ENCODE measurements around the gene ADCY7. TPM values are rescaled to one million over a fixed set of nuclear protein-coding genes. Genes with fewer than 3 reads are reported as not detected.
A peak's percentile ranks its signal among the peaks of the same experiment; 100 is the strongest.

ADCY7 gene
- 100 to 1,000 TPM; 479 to 591 (median 512) TPM for total RNA-seq
- 228 TPM for total RNA-seq (2013)

DNA sequence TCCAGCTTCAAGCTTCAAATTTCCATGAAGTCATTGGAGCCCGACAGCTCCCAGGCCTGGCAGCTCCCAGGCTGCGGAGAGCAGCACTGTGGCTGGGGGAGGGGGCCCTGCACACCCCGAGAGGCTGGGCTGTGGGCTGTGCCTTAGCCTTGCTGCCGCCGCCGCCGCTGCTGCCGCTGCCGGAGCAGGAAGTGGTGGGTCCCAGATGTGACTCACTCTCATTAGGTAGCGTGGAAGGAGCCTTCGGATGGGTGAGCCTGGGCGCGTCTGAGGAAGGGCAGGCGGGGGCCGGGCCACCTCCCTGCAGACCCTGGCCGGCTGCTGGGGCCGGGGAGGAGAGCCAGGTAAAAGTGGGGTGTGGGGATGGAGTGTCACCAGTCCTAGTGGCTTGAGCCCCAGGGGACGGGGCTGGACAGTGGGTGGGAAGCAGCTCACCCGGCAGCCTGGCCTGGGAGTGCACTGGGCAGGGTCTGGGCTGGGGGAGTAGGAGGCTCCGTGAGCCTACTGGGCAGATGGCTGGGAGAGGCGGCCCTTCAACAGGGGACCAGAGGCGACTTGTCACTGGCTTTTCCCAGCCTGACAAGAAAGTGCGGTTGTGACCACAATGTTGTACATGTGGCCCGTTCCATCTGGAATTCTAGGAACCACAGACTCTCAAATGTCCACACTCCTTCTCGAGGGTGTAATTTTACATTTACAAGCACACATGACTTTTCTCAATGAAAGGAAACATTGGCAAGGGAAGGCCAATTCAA is at the start of gene ADCY7:
Gene ADCY7, plus strand, starts transcription at position 215 of the 755 bp plus-strand sequence. CDS start 21,629 bp downstream, outside the sequence.
- ATAC-seq (peak; percentile 79 to 86 (median 85)), DNase-seq (peak; percentile 82 to 87)
- Mint-ChIP-seq H3K27ac (peak within 1 kb of the TSS; percentile 91 to 99), H3K36me3 (no peaks in the 10 kb centered on the region), H3K27me3 (ENCODE audit: low read depth in 2 of 2) (no peaks in the 10 kb centered on the region), H3K9me3 (no peaks in the 10 kb centered on the region), H3K4me1 (peaks cover 86 to 95% of the 10 kb centered on the region in 2 donors), H3K4me3 (peak within 1 kb of the TSS; percentile 88)
- H3K27ac ChIP-seq (ENCODE audit: low read length) = peak within 1 kb of the TSS; percentile 72
- no peaks in the 10 kb centered on the region for H3K9me3 ChIP-seq (ENCODE audit: control insufficient read depth, insufficient read depth, low read length)
- WGBS (ENCODE audit: insufficient coverage) = under 1% methylated on average over 25 of the region's 25 CpGs
- intact Hi-C loops (cut with micrococcal nuclease) = loop anchor here (1.0 to 5.0 kb wide), 5 partner anchors 8 to 109 kb away; no protein-coding TSS in a partner anchor
- TF ChIP-seq, protein P1, sequence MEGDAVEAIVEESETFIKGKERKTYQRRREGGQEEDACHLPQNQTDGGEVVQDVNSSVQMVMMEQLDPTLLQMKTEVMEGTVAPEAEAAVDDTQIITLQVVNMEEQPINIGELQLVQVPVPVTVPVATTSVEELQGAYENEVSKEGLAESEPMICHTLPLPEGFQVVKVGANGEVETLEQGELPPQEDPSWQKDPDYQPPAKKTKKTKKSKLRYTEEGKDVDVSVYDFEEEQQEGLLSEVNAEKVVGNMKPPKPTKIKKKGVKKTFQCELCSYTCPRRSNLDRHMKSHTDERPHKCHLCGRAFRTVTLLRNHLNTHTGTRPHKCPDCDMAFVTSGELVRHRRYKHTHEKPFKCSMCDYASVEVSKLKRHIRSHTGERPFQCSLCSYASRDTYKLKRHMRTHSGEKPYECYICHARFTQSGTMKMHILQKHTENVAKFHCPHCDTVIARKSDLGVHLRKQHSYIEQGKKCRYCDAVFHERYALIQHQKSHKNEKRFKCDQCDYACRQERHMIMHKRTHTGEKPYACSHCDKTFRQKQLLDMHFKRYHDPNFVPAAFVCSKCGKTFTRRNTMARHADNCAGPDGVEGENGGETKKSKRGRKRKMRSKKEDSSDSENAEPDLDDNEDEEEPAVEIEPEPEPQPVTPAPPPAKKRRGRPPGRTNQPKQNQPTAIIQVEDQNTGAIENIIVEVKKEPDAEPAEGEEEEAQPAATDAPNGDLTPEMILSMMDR (IDR thresholded peaks at IDR 0.05) = no peak
- H3K36me3 ChIP-seq (ENCODE audit: control insufficient read depth, insufficient read depth, low read length) = peaks cover 3% of the 10 kb centered on the region
- peaks cover 87% of the 10 kb centered on the region for H3K4me1 ChIP-seq (ENCODE audit: control insufficient read depth, insufficient read depth, low read length)
- H3K4me3 ChIP-seq (ENCODE audit: low read length) = peak within 1 kb of the TSS; percentile 75
- H3K27me3 ChIP-seq (ENCODE audit: control insufficient read depth, insufficient read depth, low read length) = no peaks in the 10 kb centered on the region

DNA sequence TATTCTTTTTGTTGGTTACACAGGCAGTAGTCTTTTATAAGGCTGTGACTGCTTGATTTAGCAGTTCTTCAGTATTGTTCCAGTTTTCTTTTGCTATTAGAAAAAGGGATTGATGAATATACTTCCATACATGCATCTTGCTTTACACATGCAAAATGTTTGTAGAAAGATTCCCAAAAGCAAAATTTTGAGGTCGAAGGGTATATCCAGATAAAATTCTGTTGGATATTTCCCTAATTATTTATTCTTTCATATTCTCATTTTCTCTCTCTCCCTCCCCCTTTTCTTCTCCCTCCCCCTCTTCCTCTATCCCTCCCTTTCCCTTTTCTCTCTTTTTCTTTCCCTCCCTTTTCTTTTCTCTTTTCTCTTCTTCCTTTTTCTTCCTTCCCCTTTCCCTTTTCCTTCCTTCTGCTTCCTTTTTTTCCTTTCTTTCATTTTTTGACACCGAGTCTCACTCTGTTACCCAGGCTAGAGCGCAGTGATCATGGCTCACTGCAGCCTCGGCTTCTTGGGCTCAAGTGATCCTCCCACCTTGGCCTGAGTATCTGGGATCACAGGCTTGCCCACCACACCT is 46.9 kb upstream of the ADCY7 start:
- Mint-ChIP-seq H3K27ac (peak overlapping the region; percentile 25 to 48), H3K36me3 (peaks cover 2% of the 10 kb centered on the region), H3K4me3 (no peak overlapping the region), H3K9me3 (no peaks in the 10 kb centered on the region), H3K4me1 (peaks cover 25 to 36% of the 10 kb centered on the region in 2 donors), H3K27me3 (ENCODE audit: low read depth in 2 of 2) (no peaks in the 10 kb centered on the region)
- Histone ChIP-seq H3K27me3 (ENCODE audit: control insufficient read depth, insufficient read depth, low read length) (no peaks in the 10 kb centered on the region), H3K9me3 (ENCODE audit: control insufficient read depth, insufficient read depth, low read length) (no peaks in the 10 kb centered on the region), H3K27ac (ENCODE audit: low read length) (no peak overlapping the region), H3K36me3 (ENCODE audit: control insufficient read depth, insufficient read depth, low read length) (peaks cover 34% of the 10 kb centered on the region), H3K4me1 (ENCODE audit: control insufficient read depth, insufficient read depth, low read length) (peaks cover 17% of the 10 kb centered on the region), H3K4me3 (ENCODE audit: low read length) (no peak overlapping the region)
- no peak for DNase-seq
- TF ChIP-seq, protein P1 (IDR thresholded peaks at IDR 0.05) = no peak
- intact Hi-C loops (cut with micrococcal nuclease) = loop anchor here (5.0 kb wide), 1 partner anchor 48 kb away; the partner anchor contains the start of gene ADCY7
- ATAC-seq = no peak
- WGBS (ENCODE audit: insufficient coverage) = over 99% methylated on average over 4 of the region's 4 CpGs

DNA sequence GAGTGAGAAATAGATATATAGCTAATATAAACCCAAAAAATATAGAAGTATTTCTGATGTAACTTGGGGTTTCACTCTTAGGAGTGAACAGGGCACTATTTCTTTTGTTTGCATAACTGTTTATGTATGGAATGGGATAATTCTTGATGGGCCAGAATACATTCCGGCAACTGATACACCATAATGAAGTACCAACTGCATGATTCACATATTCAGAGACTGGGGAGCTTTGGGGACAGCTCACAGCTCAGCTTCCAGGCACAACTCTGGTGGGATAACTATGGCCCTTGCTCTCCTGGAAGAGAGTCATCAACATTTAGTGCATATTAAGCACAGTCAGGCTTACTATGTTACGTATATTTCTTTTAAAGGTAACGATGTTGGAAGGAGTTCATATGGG is 42.1 kb upstream of the ADCY7 start:
- no peak for DNase-seq
- no peaks in the 10 kb centered on the region for H3K9me3 Mint-ChIP-seq
- Histone ChIP-seq H3K4me1 (ENCODE audit: control insufficient read depth, insufficient read depth, low read length) (peaks cover 18% of the 10 kb centered on the region), H3K27ac (ENCODE audit: low read length) (no peak overlapping the region), H3K27me3 (ENCODE audit: control insufficient read depth, insufficient read depth, low read length) (no peaks in the 10 kb centered on the region), H3K9me3 (ENCODE audit: control insufficient read depth, insufficient read depth, low read length) (no peaks in the 10 kb centered on the region), H3K4me3 (ENCODE audit: low read length) (no peak overlapping the region), H3K36me3 (ENCODE audit: control insufficient read depth, insufficient read depth, low read length) (peaks cover 42% of the 10 kb centered on the region)
- no peak for ATAC-seq
- TF ChIP-seq, protein P1 (IDR thresholded peaks at IDR 0.05) = no peak
- H3K27ac Mint-ChIP-seq = no peak overlapping the region
- H3K27me3 Mint-ChIP-seq (ENCODE audit: low read depth in 2 of 2) = no peaks in the 10 kb centered on the region
- WGBS (ENCODE audit: insufficient coverage) = 97% methylated on average over 3 of the region's 3 CpGs
- peaks cover 22% of the 10 kb centered on the region for H3K36me3 Mint-ChIP-seq
- peaks cover 22 to 30% of the 10 kb centered on the region in 2 donors for H3K4me1 Mint-ChIP-seq
- intact Hi-C loops (cut with micrococcal nuclease) = no loop called here
- H3K4me3 Mint-ChIP-seq = no peak overlapping the region

All from natural killer cell (primary cell).